ENCODE data around the gene SVOPL. TPM values are rescaled to one million over a fixed set of nuclear protein-coding genes. Genes with fewer than 3 reads are reported as not detected.

SVOPL gene
- total and polyA plus RNA-seq, 10 of the 15 experiments (the other 5 are each of a cell fraction or from before 2014, with no cell fraction given), result 0.15 TPM; not detected in 9

- intact Hi-C loops (cut with micrococcal nuclease; ENCODE audit: unreplicated experiment), result no loop called here
- Histone ChIP-seq H2AFZ (ENCODE audit: control insufficient read depth, low read depth, low read length) (no peak overlapping the region), H3K27me3 (replicated peaks in 1 of 2; ENCODE audit: control insufficient read depth in 2 of 2, insufficient read depth in 2 of 2, low read length in 1 of 2) (no peaks in the 10 kb centered on the region), H3K9ac (ENCODE audit: control insufficient read depth, insufficient read depth, low read length) (no peak overlapping the region), H4K20me1 (ENCODE audit: control insufficient read depth, insufficient read depth) (no peaks in the 10 kb centered on the region), H3K4me3 (no peak overlapping the region), H3K36me3 (ENCODE audit: control insufficient read depth in 2 of 2, insufficient read depth in 2 of 2, low read length in 1 of 2) (no peaks in the 10 kb centered on the region), H3K79me2 (ENCODE audit: control insufficient read depth, insufficient read depth, low read length) (no peaks in the 10 kb centered on the region), H3K9me3 (replicated peaks; ENCODE audit: control insufficient read depth, insufficient read depth, low read length) (no peaks in the 10 kb centered on the region), H3K4me1 (ENCODE audit: control insufficient read depth, insufficient read depth, low read length) (no peaks in the 10 kb centered on the region), H3K27ac (ENCODE audit: control insufficient read depth, insufficient read depth) (no peak overlapping the region), H3K4me2 (ENCODE audit: control insufficient read depth, insufficient read depth) (no peak overlapping the region)
- in situ Hi-C loops (cut with MboI), result no loop called here
- SMC1A ChIA-PET (ENCODE audit: uncharacterized antibody, unreplicated experiment), result no interaction called here
- DNase-seq (ENCODE audit: low read depth, low spot score), result no peak
- no peak for TF ChIP-seq SMAD5 (IDR thresholded peaks at IDR 0.05; ENCODE audit: low read depth)
- TF ChIP-seq SIX5 (IDR thresholded peaks at IDR 0.05; ENCODE audit: low read depth, low read length, severe bottlenecking), result no peak
- RAD21 ChIA-PET (ENCODE audit: unreplicated experiment), result interaction anchor here (0.9 kb wide), 1 partner anchor 146 kb away, joined by 3 read pairs; no protein-coding TSS in a partner anchor
- POLR2A ChIA-PET, result no interaction called here
- no TSS peak for BruUV-seq (replicated peaks)
- ATAC-seq, result peak; percentile 56
- WGBS (ENCODE audit: insufficient coverage, insufficient replicate concordance, low lambda C conversion rate, missing lambda C conversion rate), result 50% methylated on average over 7 of the region's 7 CpGs
- no peak for FAIRE-seq
- CTCF ChIA-PET, result no interaction called here
Observed at GRCh38 chr7:138610671-138611170, 90.4 kb downstream of the SVOPL start.

GRCh38 chr7:138608275-138608674 lies 92.9 kb downstream of the SVOPL start:
- no peaks in the 10 kb centered on the region for H3K9me3 ChIP-seq (replicated peaks; ENCODE audit: control insufficient read depth, insufficient read depth, low read length)
- H3K27me3 ChIP-seq (replicated peaks in 1 of 2; ENCODE audit: control insufficient read depth in 2 of 2, insufficient read depth in 2 of 2, low read length in 1 of 2), result no peaks in the 10 kb centered on the region
- peak; percentile 2 for DNase-seq (ENCODE audit: low read depth, low spot score)
- no TSS peak for BruUV-seq (replicated peaks)
- H3K27ac ChIP-seq (ENCODE audit: control insufficient read depth, insufficient read depth), result no peak overlapping the region
- ChIA-PET RAD21 (ENCODE audit: unreplicated experiment) (no interaction called here), SMC1A (ENCODE audit: uncharacterized antibody, unreplicated experiment) (no interaction called here), POLR2A (no interaction called here), CTCF (interaction anchor here (0.7 kb wide), 1 partner anchor 64 kb away, joined by 4 read pairs; no protein-coding TSS in a partner anchor)
- intact Hi-C loops (cut with micrococcal nuclease; ENCODE audit: unreplicated experiment), result no loop called here
- no peak overlapping the region for H3K9ac ChIP-seq (ENCODE audit: control insufficient read depth, insufficient read depth, low read length)
- H3K79me2 ChIP-seq (ENCODE audit: control insufficient read depth, insufficient read depth, low read length), result no peaks in the 10 kb centered on the region
- H3K4me1 ChIP-seq (ENCODE audit: control insufficient read depth, insufficient read depth, low read length), result no peaks in the 10 kb centered on the region
- no peak overlapping the region for H3K4me3 ChIP-seq
- ATAC-seq, result peak; percentile 78
- WGBS (ENCODE audit: insufficient coverage, insufficient replicate concordance, low lambda C conversion rate, missing lambda C conversion rate), result 1% methylated on average over 12 of the region's 12 CpGs
- H3K36me3 ChIP-seq (ENCODE audit: control insufficient read depth in 2 of 2, insufficient read depth in 2 of 2, low read length in 1 of 2), result no peaks in the 10 kb centered on the region
- no peaks in the 10 kb centered on the region for H4K20me1 ChIP-seq (ENCODE audit: control insufficient read depth, insufficient read depth)
- peak overlapping the region; percentile 28; the same call in 1 of the 2 replicates for H3K4me2 ChIP-seq (ENCODE audit: control insufficient read depth, insufficient read depth)
- no peak overlapping the region for H2AFZ ChIP-seq (ENCODE audit: control insufficient read depth, low read depth, low read length)
- in situ Hi-C loops (cut with MboI), result no loop called here
- FAIRE-seq, result peak; percentile 87
- TF ChIP-seq JUNB (IDR thresholded peaks at IDR 0.05) (0 out of 2 replicates have a peak, but pooled peaks have one; percentile 40), TCF3 (IDR thresholded peaks at IDR 0.05; ENCODE audit: borderline replicate concordance, insufficient read depth, low read depth, low read length) (0 out of 2 replicates have a peak, but pooled peaks have one; percentile 76), EED (IDR thresholded peaks at IDR 0.05; ENCODE audit: low read depth) (0 out of 2 replicates have a peak, but pooled peaks have one; percentile 36), TCF12 (IDR thresholded peaks at IDR 0.05; ENCODE audit: low read depth, low read length) (peak; percentile 79; the same call in 1 of the 2 replicates), MTA3 (IDR thresholded peaks at IDR 0.05; ENCODE audit: borderline replicate concordance, low read length) (no peak), NBN (IDR thresholded peaks at IDR 0.05) (no peak), ATF2 (IDR thresholded peaks at IDR 0.05; ENCODE audit: low read length) (peak; percentile 72), EGR1 (IDR thresholded peaks at IDR 0.05; ENCODE audit: borderline replicate concordance in 1 of 2, low read depth in 2 of 2, low read length in 2 of 2) (0 out of 3 replicates have a peak, but pooled peaks of 1 of the 2 experiments have one; percentile 57), ETV6 (conservative IDR thresholded peaks at IDR 0.05 in 1 of 2, IDR thresholded peaks at IDR 0.05 in 1 of 2; ENCODE audit: borderline replicate concordance in 1 of 2, low read depth in 1 of 2) (no peak), BCL11A (IDR thresholded peaks at IDR 0.05; ENCODE audit: low read depth, low read length) (0 out of 2 replicates have a peak, but pooled peaks have one; percentile 20), FOXM1 (IDR thresholded peaks at IDR 0.05; ENCODE audit: low read depth, low read length) (peak; percentile 64), PBX3 (IDR thresholded peaks at IDR 0.05; ENCODE audit: insufficient replicate concordance, low read depth, low read length) (peak; percentile 55), RUNX3 (IDR thresholded peaks at IDR 0.05; ENCODE audit: low read length) (peak; percentile 62), NFIC (IDR thresholded peaks at IDR 0.05; ENCODE audit: low read depth, low read length) (peak; percentile 61; the same call in 1 of the 2 replicates)
